ENCODE data around the gene ADAM19.

The ADAM19 gene

GRCh38 chr5:157459715-157460599 lies 115.6 kb downstream of the ADAM19 start, which contains the start of gene NIPAL4:
TSS of gene NIPAL4 (plus strand) at chr5:157460213. CDS start at chr5:157460321, 108 bp downstream.
- Histone ChIP-seq H3K4me3 (ENCODE audit: low read length) (peak within 1 kb of the TSS; percentile 70), H3K36me3 (ENCODE audit: insufficient read depth, low read depth, low read length) (no peaks in the 10 kb centered on the region), H3K27ac (ENCODE audit: low read length) (no peak within 1 kb of the TSS), H3K9me3 (ENCODE audit: insufficient read depth, low read depth, low read length) (no peaks in the 10 kb centered on the region), H3K27me3 (ENCODE audit: insufficient read depth, low read length) (peaks cover 61% of the 10 kb centered on the region), H3K4me1 (ENCODE audit: insufficient read depth, low read length) (peaks cover 22% of the 10 kb centered on the region), H3K9ac (ENCODE audit: low read depth, low read length) (0 out of 2 replicates have a peak within 1 kb of the TSS, but pooled peaks have one; percentile 6)

GRCh38 chr5:157458835-157459234 lies 116.7 kb downstream of the ADAM19 start:
- H3K4me3 ChIP-seq (ENCODE audit: low read length), result no peak overlapping the region
- no peak overlapping the region for H3K9ac ChIP-seq (ENCODE audit: low read depth, low read length)
- H3K27me3 ChIP-seq (ENCODE audit: insufficient read depth, low read length), result peaks cover 57% of the 10 kb centered on the region
- no peak overlapping the region for H3K27ac ChIP-seq (ENCODE audit: low read length)
- H3K4me1 ChIP-seq (ENCODE audit: insufficient read depth, low read length), result peaks cover 14% of the 10 kb centered on the region
- H3K9me3 ChIP-seq (ENCODE audit: insufficient read depth, low read depth, low read length), result no peaks in the 10 kb centered on the region
- H3K36me3 ChIP-seq (ENCODE audit: insufficient read depth, low read depth, low read length), result no peaks in the 10 kb centered on the region

GRCh38 chr5:157457391-157457790 lies 118.2 kb downstream of the ADAM19 start:
- Histone ChIP-seq H3K4me1 (ENCODE audit: insufficient read depth, low read length) (peaks cover 13% of the 10 kb centered on the region; the same call in 1 of the 2 replicates), H3K36me3 (ENCODE audit: insufficient read depth, low read depth, low read length) (no peaks in the 10 kb centered on the region), H3K9me3 (ENCODE audit: insufficient read depth, low read depth, low read length) (no peaks in the 10 kb centered on the region), H3K27ac (ENCODE audit: low read length) (no peak overlapping the region), H3K4me3 (ENCODE audit: low read length) (no peak overlapping the region), H3K9ac (ENCODE audit: low read depth, low read length) (no peak overlapping the region), H3K27me3 (ENCODE audit: insufficient read depth, low read length) (peaks cover 46% of the 10 kb centered on the region)

- Histone ChIP-seq H3K9me3 (ENCODE audit: insufficient read depth, low read depth, low read length) (no peaks in the 10 kb centered on the region), H3K4me1 (ENCODE audit: insufficient read depth, low read length) (peaks cover 13% of the 10 kb centered on the region; the same call in 1 of the 2 replicates), H3K4me3 (ENCODE audit: low read length) (no peak overlapping the region), H3K27me3 (ENCODE audit: insufficient read depth, low read length) (peaks cover 35% of the 10 kb centered on the region), H3K9ac (ENCODE audit: low read depth, low read length) (no peak overlapping the region), H3K36me3 (ENCODE audit: insufficient read depth, low read depth, low read length) (no peaks in the 10 kb centered on the region), H3K27ac (ENCODE audit: low read length) (no peak overlapping the region)
Observed at GRCh38 chr5:157456301-157456700, 119.3 kb downstream of the ADAM19 start.

- peaks cover 13% of the 10 kb centered on the region; the same call in 1 of the 2 replicates for H3K4me1 ChIP-seq (ENCODE audit: insufficient read depth, low read length)
- H3K4me3 ChIP-seq (ENCODE audit: low read length), result no peak overlapping the region
- H3K27ac ChIP-seq (ENCODE audit: low read length), result no peak overlapping the region
- no peaks in the 10 kb centered on the region for H3K36me3 ChIP-seq (ENCODE audit: insufficient read depth, low read depth, low read length)
- H3K9ac ChIP-seq (ENCODE audit: low read depth, low read length), result no peak overlapping the region
- H3K27me3 ChIP-seq (ENCODE audit: insufficient read depth, low read length), result peaks cover 22% of the 10 kb centered on the region
- no peaks in the 10 kb centered on the region for H3K9me3 ChIP-seq (ENCODE audit: insufficient read depth, low read depth, low read length)
Observed at GRCh38 chr5:157455057-157455456, 120.5 kb downstream of the ADAM19 start.

GRCh38 chr5:157454273-157454672 lies 121.3 kb downstream of the ADAM19 start:
- H3K9ac ChIP-seq (ENCODE audit: low read depth, low read length), result no peak overlapping the region
- no peaks in the 10 kb centered on the region for H3K9me3 ChIP-seq (ENCODE audit: insufficient read depth, low read depth, low read length)
- H3K4me3 ChIP-seq (ENCODE audit: low read length), result no peak overlapping the region
- peaks cover 13% of the 10 kb centered on the region; the same call in 1 of the 2 replicates for H3K4me1 ChIP-seq (ENCODE audit: insufficient read depth, low read length)
- H3K27ac ChIP-seq (ENCODE audit: low read length), result no peak overlapping the region
- H3K36me3 ChIP-seq (ENCODE audit: insufficient read depth, low read depth, low read length), result no peaks in the 10 kb centered on the region
- H3K27me3 ChIP-seq (ENCODE audit: insufficient read depth, low read length), result peaks cover 14% of the 10 kb centered on the region

GRCh38 chr5:157451806-157452205 lies 123.8 kb downstream of the ADAM19 start:
- no peaks in the 10 kb centered on the region for H3K36me3 ChIP-seq (ENCODE audit: insufficient read depth, low read depth, low read length)
- H3K4me1 ChIP-seq (ENCODE audit: insufficient read depth, low read length), result no peaks in the 10 kb centered on the region
- no peaks in the 10 kb centered on the region for H3K9me3 ChIP-seq (ENCODE audit: insufficient read depth, low read depth, low read length)

GRCh38 chr5:157450024-157450423 lies 125.6 kb downstream of the ADAM19 start:
- no peaks in the 10 kb centered on the region for H3K9me3 ChIP-seq (ENCODE audit: insufficient read depth, low read depth, low read length)
- H3K4me1 ChIP-seq (ENCODE audit: insufficient read depth, low read length), result no peaks in the 10 kb centered on the region
- no peak overlapping the region for H3K27ac ChIP-seq (ENCODE audit: low read length)
- no peaks in the 10 kb centered on the region for H3K36me3 ChIP-seq (ENCODE audit: insufficient read depth, low read depth, low read length)
- no peak overlapping the region for H3K9ac ChIP-seq (ENCODE audit: low read depth, low read length)
- no peaks in the 10 kb centered on the region for H3K27me3 ChIP-seq (ENCODE audit: insufficient read depth, low read length)
- H3K4me3 ChIP-seq (ENCODE audit: low read length), result no peak overlapping the region

More at GRCh38 chr5:157451806-157452205, 123.8 kb downstream of the ADAM19 start:
- H3K4me3 ChIP-seq (ENCODE audit: low read length), result no peak overlapping the region
- no peak overlapping the region for H3K27ac ChIP-seq (ENCODE audit: low read length)
- no peaks in the 10 kb centered on the region for H3K27me3 ChIP-seq (ENCODE audit: insufficient read depth, low read length)
- H3K9ac ChIP-seq (ENCODE audit: low read depth, low read length), result no peak overlapping the region

GRCh38 chr5:157449011-157449723 lies 126.4 kb downstream of the ADAM19 start:
- Histone ChIP-seq H3K27me3 (ENCODE audit: insufficient read depth, low read length) (no peaks in the 10 kb centered on the region), H3K4me3 (ENCODE audit: low read length) (no peak overlapping the region), H3K9ac (ENCODE audit: low read depth, low read length) (no peak overlapping the region), H3K27ac (ENCODE audit: low read length) (no peak overlapping the region), H3K4me1 (ENCODE audit: insufficient read depth, low read length) (no peaks in the 10 kb centered on the region), H3K36me3 (ENCODE audit: insufficient read depth, low read depth, low read length) (no peaks in the 10 kb centered on the region), H3K9me3 (ENCODE audit: insufficient read depth, low read depth, low read length) (no peaks in the 10 kb centered on the region)

GRCh38 chr5:157447201-157447637 lies 128.4 kb downstream of the ADAM19 start:
- Histone ChIP-seq H3K9ac (ENCODE audit: low read depth, low read length) (no peak overlapping the region), H3K36me3 (ENCODE audit: insufficient read depth, low read depth, low read length) (no peaks in the 10 kb centered on the region), H3K4me1 (ENCODE audit: insufficient read depth, low read length) (no peaks in the 10 kb centered on the region), H3K9me3 (ENCODE audit: insufficient read depth, low read depth, low read length) (no peaks in the 10 kb centered on the region), H3K27me3 (ENCODE audit: insufficient read depth, low read length) (no peaks in the 10 kb centered on the region), H3K27ac (ENCODE audit: low read length) (no peak overlapping the region), H3K4me3 (ENCODE audit: low read length) (no peak overlapping the region)

GRCh38 chr5:157446412-157446935 lies 129.1 kb downstream of the ADAM19 start:
- Histone ChIP-seq H3K27ac (ENCODE audit: low read length) (no peak overlapping the region), H3K27me3 (ENCODE audit: insufficient read depth, low read length) (no peaks in the 10 kb centered on the region), H3K4me3 (ENCODE audit: low read length) (no peak overlapping the region), H3K4me1 (ENCODE audit: insufficient read depth, low read length) (no peaks in the 10 kb centered on the region), H3K36me3 (ENCODE audit: insufficient read depth, low read depth, low read length) (no peaks in the 10 kb centered on the region), H3K9ac (ENCODE audit: low read depth, low read length) (no peak overlapping the region), H3K9me3 (ENCODE audit: insufficient read depth, low read depth, low read length) (no peaks in the 10 kb centered on the region)
